HG03280 (cell line): ENCODE data around the gene CLTC.

ENCODE experiments used
- ATAC-seq: cut with Tn5 transposase; IDR thresholded peaks from one replicate; pipeline ENCODE4 v1.9.1; 2021; ENCODE audit warnings: mild to moderate bottlenecking, moderate library complexity; ENCODE audit not compliant: unreplicated experiment

The CLTC gene

GRCh38 chr17:59678918-59679317 lies 59.2 kb downstream of the CLTC start:
- ATAC-seq, result no peak

- ATAC-seq, result no peak
Measured at GRCh38 chr17:59680314-59680713, 60.6 kb downstream of the CLTC start.

GRCh38 chr17:59683283-59683682 lies 63.6 kb downstream of the CLTC start:
- ATAC-seq, result no peak

- ATAC-seq, result no peak
Measured at GRCh38 chr17:59684967-59685366, 65.3 kb downstream of the CLTC start.

GRCh38 chr17:59688008-59688407 lies 68.3 kb downstream of the CLTC start:
- ATAC-seq, result no peak

- no peak for ATAC-seq
Measured at GRCh38 chr17:59688496-59688895, 68.8 kb downstream of the CLTC start.

GRCh38 chr17:59693582-59693981 lies 73.9 kb downstream of the CLTC start:
- ATAC-seq, result no peak

- no peak for ATAC-seq
Measured at GRCh38 chr17:59694344-59694743, 74.6 kb downstream of the CLTC start.

GRCh38 chr17:59695945-59696681 lies 76.4 kb downstream of the CLTC start:
- no peak for ATAC-seq

- ATAC-seq, result no peak
Measured at GRCh38 chr17:59696682-59697277, 77.1 kb downstream of the CLTC start.

GRCh38 chr17:59698143-59698542 lies 78.4 kb downstream of the CLTC start:
- ATAC-seq, result no peak

- no peak for ATAC-seq
Measured at GRCh38 chr17:59699218-59699617, 79.5 kb downstream of the CLTC start.

GRCh38 chr17:59699786-59700185 lies 80.1 kb downstream of the CLTC start:
- ATAC-seq, result no peak

GRCh38 chr17:59702304-59702703 lies 82.6 kb downstream of the CLTC start:
- ATAC-seq, result no peak

GRCh38 chr17:59707149-59707970 lies 87.7 kb downstream of the CLTC start, which contains the start of the genes PTRH2 and VMP1:
PTRH2 (minus strand) TSS chr17:59707430; CDS start chr17:59697978, 9,452 bp downstream.
VMP1 (plus strand) TSS chr17:59707654; CDS start chr17:59731447, 23,793 bp downstream.
- ATAC-seq, result peak; percentile 95

- ATAC-seq, result no peak
Measured at GRCh38 chr17:59707971-59708430, 88.3 kb downstream of the CLTC start.

GRCh38 chr17:59711936-59712335 lies 92.2 kb downstream of the CLTC start:
- ATAC-seq, result no peak

- ATAC-seq, result no peak
Measured at GRCh38 chr17:59712862-59713261, 93.2 kb downstream of the CLTC start.

- no peak for ATAC-seq
Measured at GRCh38 chr17:59714255-59714654, 94.6 kb downstream of the CLTC start.

GRCh38 chr17:59716427-59716826 lies 96.7 kb downstream of the CLTC start:
- ATAC-seq, result no peak

GRCh38 chr17:59719526-59719925 lies 99.8 kb downstream of the CLTC start:
- no peak for ATAC-seq
